ENCODE results near the gene KIR3DL1. TPM values are rescaled to one million over a fixed set of nuclear protein-coding genes. Genes with fewer than 3 reads are reported as not detected.
"Not testable (repeated sequence)": the region's sequence is repeated elsewhere in the genome, so short reads cannot be mapped to it uniquely, and the experiment has no call there.

The KIR3DL1 gene
- total RNA-seq, 1 experiment from 2014 or later: not detected

DNA sequence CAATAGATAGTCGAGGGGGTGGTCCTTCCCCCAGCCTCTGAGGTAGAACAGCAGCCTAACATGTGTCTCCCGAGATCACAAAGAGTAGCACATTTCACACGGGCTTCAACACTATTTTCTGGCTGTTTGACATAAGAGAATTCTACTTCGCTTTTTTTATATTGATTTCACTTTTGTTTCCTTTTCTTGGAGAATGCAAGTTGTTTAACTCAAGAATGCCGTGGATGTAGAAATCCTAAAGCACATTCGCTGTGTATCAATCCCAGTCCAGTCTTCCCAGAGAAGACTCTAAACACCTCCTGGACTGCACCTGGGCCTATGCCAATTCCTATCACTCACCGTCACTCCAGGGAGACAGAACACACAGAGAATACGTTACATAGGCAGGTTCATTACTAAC, 11.8 kb downstream of the KIR3DL1 start:
- not testable (repeated sequence) for DNase-seq; H3K4me1 ChIP-seq (ENCODE audit: low read length)

DNA sequence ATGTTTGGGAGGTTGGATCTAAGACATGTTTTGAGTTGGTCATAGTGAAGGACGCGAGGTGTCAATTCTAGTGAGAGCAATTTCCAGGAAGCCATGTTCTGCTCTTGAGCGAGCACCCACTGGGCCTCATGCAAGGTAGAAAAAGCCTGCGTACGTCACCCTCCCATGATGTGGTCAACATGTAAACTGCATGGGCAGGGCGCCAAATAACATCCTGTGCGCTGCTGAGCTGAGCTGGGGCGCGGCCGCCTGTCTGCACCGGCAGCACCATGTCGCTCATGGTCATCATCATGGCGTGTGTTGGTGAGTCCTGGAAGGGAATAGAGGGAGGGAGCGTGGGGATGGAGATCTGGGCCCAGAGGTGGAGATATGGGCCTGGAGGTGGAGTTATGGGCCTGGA, 16.2 kb downstream of the KIR3DL1 start, which contains the start of gene KIR2DS4:
Gene KIR2DS4, plus strand, starts transcription at position 181 of the 400 bp plus-strand sequence.
- H4K20me1 ChIP-seq (ENCODE audit: insufficient read depth, low read depth, low read length); H3K79me2 ChIP-seq (ENCODE audit: low read length); H3K36me3 ChIP-seq (ENCODE audit: insufficient read depth, low read length); H3K9me3 ChIP-seq (ENCODE audit: low read length); DNase-seq; H3K4me1 ChIP-seq (ENCODE audit: low read length); H3K27me3 ChIP-seq (ENCODE audit: low read length); H3K4me3 ChIP-seq (ENCODE audit: low read length); H3K4me2 ChIP-seq (ENCODE audit: low read depth, low read length, poor library complexity, severe bottlenecking); H3K9ac ChIP-seq (ENCODE audit: low read length); H3K27ac ChIP-seq (ENCODE audit: low read length); H3K9me2 ChIP-seq (replicated peaks; ENCODE audit: insufficient read depth, low read length); H2AFZ ChIP-seq (ENCODE audit: low read length): not testable (repeated sequence)

More for the DNA sequence above, 11.8 kb downstream of the KIR3DL1 start:
- not testable (repeated sequence) for H4K20me1 ChIP-seq (ENCODE audit: insufficient read depth, low read depth, low read length); H3K9me2 ChIP-seq (replicated peaks; ENCODE audit: insufficient read depth, low read length); H3K79me2 ChIP-seq (ENCODE audit: low read length); H3K27ac ChIP-seq (ENCODE audit: low read length); H3K4me3 ChIP-seq (ENCODE audit: low read length); H3K9ac ChIP-seq (ENCODE audit: low read length); H2AFZ ChIP-seq (ENCODE audit: low read length); H3K9me3 ChIP-seq (ENCODE audit: low read length); H3K4me2 ChIP-seq (ENCODE audit: low read depth, low read length, poor library complexity, severe bottlenecking); H3K27me3 ChIP-seq (ENCODE audit: low read length); H3K36me3 ChIP-seq (ENCODE audit: insufficient read depth, low read length)

DNA sequence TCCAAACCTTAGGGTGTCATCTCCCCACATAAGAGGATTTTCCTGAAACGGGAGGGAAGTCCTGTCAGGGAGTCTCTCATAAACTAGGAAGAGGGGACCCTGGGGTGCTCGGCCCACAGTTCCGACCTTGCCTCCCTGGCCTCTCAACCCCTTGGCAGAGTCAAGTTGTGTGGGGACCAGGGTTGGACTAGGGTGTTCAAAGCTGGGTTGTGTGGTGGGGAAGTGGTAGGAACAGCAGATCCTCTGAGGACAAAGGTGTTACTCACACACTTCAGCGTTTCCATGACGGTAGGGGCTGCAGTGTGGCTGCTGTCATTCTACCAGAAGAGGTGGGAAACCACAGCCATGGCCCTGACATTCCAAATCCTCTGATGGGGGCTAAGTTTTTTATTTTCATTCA, 18.9 kb downstream of the KIR3DL1 start:
- not testable (repeated sequence) for DNase-seq; H3K4me1 ChIP-seq (ENCODE audit: low read length); H3K4me2 ChIP-seq (ENCODE audit: low read depth, low read length, poor library complexity, severe bottlenecking); H3K36me3 ChIP-seq (ENCODE audit: insufficient read depth, low read length); H3K9ac ChIP-seq (ENCODE audit: low read length); H3K9me3 ChIP-seq (ENCODE audit: low read length); H2AFZ ChIP-seq (ENCODE audit: low read length); H3K4me3 ChIP-seq (ENCODE audit: low read length); H3K79me2 ChIP-seq (ENCODE audit: low read length); H4K20me1 ChIP-seq (ENCODE audit: insufficient read depth, low read depth, low read length); H3K9me2 ChIP-seq (replicated peaks; ENCODE audit: insufficient read depth, low read length); H3K27ac ChIP-seq (ENCODE audit: low read length); H3K27me3 ChIP-seq (ENCODE audit: low read length)

DNA sequence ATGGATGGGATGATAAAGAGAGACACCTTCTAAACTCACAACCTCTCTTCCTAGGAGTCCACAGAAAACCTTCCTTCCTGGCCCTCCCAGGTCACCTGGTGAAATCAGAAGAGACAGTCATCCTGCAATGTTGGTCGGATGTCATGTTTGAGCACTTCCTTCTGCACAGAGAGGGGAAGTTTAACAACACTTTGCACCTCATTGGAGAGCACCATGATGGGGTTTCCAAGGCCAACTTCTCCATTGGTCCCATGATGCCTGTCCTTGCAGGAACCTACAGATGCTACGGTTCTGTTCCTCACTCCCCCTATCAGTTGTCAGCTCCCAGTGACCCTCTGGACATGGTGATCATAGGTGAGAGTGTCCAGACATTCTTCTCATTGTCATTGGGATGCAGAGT, 21.3 kb downstream of the KIR3DL1 start:
- H3K4me2 ChIP-seq (ENCODE audit: low read depth, low read length, poor library complexity, severe bottlenecking): not testable (repeated sequence)

DNA sequence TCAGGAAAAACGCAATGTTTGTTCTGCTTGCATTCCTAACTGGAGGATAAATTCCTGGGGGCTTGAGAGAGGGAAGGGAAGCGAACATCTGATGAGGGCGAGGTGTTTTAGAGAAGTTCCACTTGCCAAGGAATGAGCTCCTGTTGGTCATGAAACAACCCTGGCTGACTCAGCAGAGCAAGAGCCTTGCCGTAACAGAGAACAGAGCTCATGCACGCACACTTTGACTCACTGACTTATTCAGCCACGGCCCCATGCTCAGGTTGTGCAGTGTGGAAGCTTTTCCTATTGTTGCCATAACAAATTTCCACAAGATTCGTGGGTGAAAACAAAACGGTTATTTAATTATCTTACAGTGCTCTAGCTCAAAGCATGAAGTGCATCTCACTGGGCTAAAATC, 26.9 kb downstream of the KIR3DL1 start:
- H3K27ac ChIP-seq (ENCODE audit: low read length); H3K9me2 ChIP-seq (replicated peaks; ENCODE audit: insufficient read depth, low read length); DNase-seq; H4K20me1 ChIP-seq (ENCODE audit: insufficient read depth, low read depth, low read length); H3K4me2 ChIP-seq (ENCODE audit: low read depth, low read length, poor library complexity, severe bottlenecking); H3K79me2 ChIP-seq (ENCODE audit: low read length); H3K4me3 ChIP-seq (ENCODE audit: low read length); H3K36me3 ChIP-seq (ENCODE audit: insufficient read depth, low read length); H3K27me3 ChIP-seq (ENCODE audit: low read length); H3K9ac ChIP-seq (ENCODE audit: low read length); H3K4me1 ChIP-seq (ENCODE audit: low read length); H3K9me3 ChIP-seq (ENCODE audit: low read length); H2AFZ ChIP-seq (ENCODE audit: low read length): not testable (repeated sequence)

More for the DNA sequence above, 21.3 kb downstream of the KIR3DL1 start:
- H3K4me3 ChIP-seq (ENCODE audit: low read length); H3K9me3 ChIP-seq (ENCODE audit: low read length); DNase-seq; H3K4me1 ChIP-seq (ENCODE audit: low read length); H3K27me3 ChIP-seq (ENCODE audit: low read length); H3K9me2 ChIP-seq (replicated peaks; ENCODE audit: insufficient read depth, low read length); H3K27ac ChIP-seq (ENCODE audit: low read length); H2AFZ ChIP-seq (ENCODE audit: low read length); H3K79me2 ChIP-seq (ENCODE audit: low read length); H3K9ac ChIP-seq (ENCODE audit: low read length); H3K36me3 ChIP-seq (ENCODE audit: insufficient read depth, low read length); H4K20me1 ChIP-seq (ENCODE audit: insufficient read depth, low read depth, low read length): not testable (repeated sequence)

DNA sequence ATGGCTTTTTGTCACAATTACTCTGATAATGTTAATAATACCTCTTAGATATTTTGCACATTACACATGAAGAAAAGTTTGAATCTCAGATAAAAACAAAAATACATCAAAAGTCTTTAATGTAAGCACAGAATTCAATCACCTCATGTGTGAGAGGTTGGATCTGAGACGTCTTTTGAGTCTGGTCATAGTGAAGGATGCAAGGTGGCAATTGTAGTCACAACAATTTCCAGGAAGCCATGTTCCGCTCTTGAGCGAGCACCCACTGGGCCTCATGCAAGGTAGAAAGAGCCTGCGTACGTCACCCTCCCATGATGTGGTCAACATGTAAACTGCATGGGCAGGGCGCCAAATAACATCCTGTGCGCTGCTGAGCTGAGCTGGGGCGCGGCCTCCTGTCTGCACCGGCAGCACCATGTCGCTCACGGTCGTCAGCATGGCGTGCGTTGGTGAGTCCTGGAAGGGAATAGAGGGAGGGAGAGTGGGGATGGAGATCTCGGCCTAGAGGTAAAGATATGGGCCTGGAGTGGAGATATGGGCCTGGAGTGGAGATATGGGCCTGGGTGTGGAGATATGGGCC, 33.9 kb downstream of the KIR3DL1 start, which contains the start of gene KIR3DL2:
Gene KIR3DL2, plus strand, starts transcription at position 383 of the 580 bp plus-strand sequence. Its CDS starts 33 bp downstream, at position 416.
- H3K4me2 ChIP-seq (ENCODE audit: low read depth, low read length, poor library complexity, severe bottlenecking); H3K79me2 ChIP-seq (ENCODE audit: low read length); H4K20me1 ChIP-seq (ENCODE audit: insufficient read depth, low read depth, low read length); H3K27ac ChIP-seq (ENCODE audit: low read length); H3K9me3 ChIP-seq (ENCODE audit: low read length); H3K9me2 ChIP-seq (replicated peaks; ENCODE audit: insufficient read depth, low read length); H3K36me3 ChIP-seq (ENCODE audit: insufficient read depth, low read length); H3K9ac ChIP-seq (ENCODE audit: low read length); H2AFZ ChIP-seq (ENCODE audit: low read length); H3K27me3 ChIP-seq (ENCODE audit: low read length); H3K4me1 ChIP-seq (ENCODE audit: low read length); DNase-seq; H3K4me3 ChIP-seq (ENCODE audit: low read length): not testable (repeated sequence)

DNA sequence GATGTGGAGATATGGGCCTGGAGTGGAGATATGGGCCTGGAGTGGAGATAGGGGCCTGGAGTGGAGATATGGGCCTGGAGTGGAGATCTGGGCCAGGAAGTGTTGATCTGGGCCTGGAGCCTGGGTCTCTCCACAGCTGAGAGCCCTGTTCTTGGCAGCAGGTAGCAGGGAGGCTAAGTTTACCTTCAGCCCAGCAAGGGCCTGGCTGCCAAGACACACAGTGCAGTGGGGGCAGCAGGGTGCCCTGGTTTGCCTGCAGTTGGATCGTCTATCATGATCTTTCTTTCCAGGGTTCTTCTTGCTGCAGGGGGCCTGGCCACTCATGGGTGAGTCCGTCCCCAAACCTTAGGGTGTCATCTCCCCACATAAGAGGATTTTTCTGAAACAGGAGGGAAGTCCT, 34.7 kb downstream of the KIR3DL1 start:
- H3K27ac ChIP-seq (ENCODE audit: low read length): no peak overlapping the region
- no peak overlapping the region for H2AFZ ChIP-seq (ENCODE audit: low read length)

DNA sequence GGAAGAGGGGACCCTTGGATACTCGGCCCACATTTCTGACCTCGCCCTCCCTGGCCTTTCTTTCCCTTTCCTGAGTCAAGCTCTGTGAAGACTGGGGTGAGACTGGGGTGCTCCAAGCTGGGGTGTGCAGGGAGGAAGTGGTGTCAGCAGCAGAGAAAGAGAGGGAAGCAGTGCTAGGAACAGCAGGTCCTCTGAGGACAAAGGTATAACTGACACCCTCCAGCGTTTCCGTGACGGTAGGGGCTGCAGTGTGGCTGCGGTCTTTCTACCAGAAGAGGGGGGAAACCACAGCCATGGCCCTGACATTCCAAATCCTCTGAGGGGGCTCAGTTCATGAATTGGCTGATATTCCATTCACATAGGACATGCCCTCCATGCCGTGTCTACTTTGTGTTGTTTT, 35.1 kb downstream of the KIR3DL1 start:
- no peaks in the 10 kb centered on the region for H3K9me2 ChIP-seq (replicated peaks; ENCODE audit: insufficient read depth, low read length)
- no peak overlapping the region for H3K4me2 ChIP-seq (ENCODE audit: low read depth, low read length, poor library complexity, severe bottlenecking)
- no peak overlapping the region for H2AFZ ChIP-seq (ENCODE audit: low read length)
- no peak for DNase-seq
- no peaks in the 10 kb centered on the region for H3K27me3 ChIP-seq (ENCODE audit: low read length)
- no peaks in the 10 kb centered on the region for H3K4me1 ChIP-seq (ENCODE audit: low read length)
- H4K20me1 ChIP-seq (ENCODE audit: insufficient read depth, low read depth, low read length): no peaks in the 10 kb centered on the region
- no peak overlapping the region for H3K4me3 ChIP-seq (ENCODE audit: low read length)
- H3K27ac ChIP-seq (ENCODE audit: low read length): no peak overlapping the region
- H3K36me3 ChIP-seq (ENCODE audit: insufficient read depth, low read length): no peaks in the 10 kb centered on the region
- H3K79me2 ChIP-seq (ENCODE audit: low read length): no peaks in the 10 kb centered on the region
- H3K9me3 ChIP-seq (ENCODE audit: low read length): no peaks in the 10 kb centered on the region
- no peak overlapping the region for H3K9ac ChIP-seq (ENCODE audit: low read length)

More for the DNA sequence above, 34.7 kb downstream of the KIR3DL1 start:
- Histone ChIP-seq H3K79me2 (ENCODE audit: low read length) (no peaks in the 10 kb centered on the region), H3K9me3 (ENCODE audit: low read length) (no peaks in the 10 kb centered on the region), H3K4me2 (ENCODE audit: low read depth, low read length, poor library complexity, severe bottlenecking) (no peak overlapping the region), H3K36me3 (ENCODE audit: insufficient read depth, low read length) (no peaks in the 10 kb centered on the region), H3K27me3 (ENCODE audit: low read length) (no peaks in the 10 kb centered on the region), H3K4me3 (ENCODE audit: low read length) (no peak overlapping the region), H3K4me1 (ENCODE audit: low read length) (no peaks in the 10 kb centered on the region), H4K20me1 (ENCODE audit: insufficient read depth, low read depth, low read length) (no peaks in the 10 kb centered on the region), H3K9ac (ENCODE audit: low read length) (no peak overlapping the region), H3K9me2 (replicated peaks; ENCODE audit: insufficient read depth, low read length) (no peaks in the 10 kb centered on the region)
- no peak for DNase-seq

DNA sequence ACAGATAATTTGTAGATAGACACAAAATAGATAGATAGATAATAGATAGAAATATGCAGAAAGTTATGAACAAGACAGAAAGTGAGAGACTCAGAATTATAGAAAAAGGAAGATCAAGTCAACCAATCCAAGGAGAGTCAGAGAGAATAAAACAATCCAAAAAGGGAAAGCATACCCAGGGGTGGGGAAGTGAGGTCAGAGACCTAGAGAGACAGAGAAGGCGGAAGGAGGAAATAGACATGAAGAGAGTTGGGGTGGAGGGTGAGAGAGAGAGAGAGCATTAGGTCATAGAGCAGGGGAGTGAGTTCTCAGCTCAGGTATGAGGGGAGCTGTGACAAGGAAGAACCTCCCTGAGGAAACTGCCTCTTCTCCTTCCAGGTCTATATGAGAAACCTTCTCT, 39.0 kb downstream of the KIR3DL1 start:
- H3K9me3 ChIP-seq (ENCODE audit: low read length); H3K79me2 ChIP-seq (ENCODE audit: low read length); H3K9ac ChIP-seq (ENCODE audit: low read length); DNase-seq; H2AFZ ChIP-seq (ENCODE audit: low read length); H3K4me2 ChIP-seq (ENCODE audit: low read depth, low read length, poor library complexity, severe bottlenecking); H3K4me1 ChIP-seq (ENCODE audit: low read length); H3K27ac ChIP-seq (ENCODE audit: low read length); H3K9me2 ChIP-seq (replicated peaks; ENCODE audit: insufficient read depth, low read length); H3K27me3 ChIP-seq (ENCODE audit: low read length); H3K36me3 ChIP-seq (ENCODE audit: insufficient read depth, low read length); H4K20me1 ChIP-seq (ENCODE audit: insufficient read depth, low read depth, low read length); H3K4me3 ChIP-seq (ENCODE audit: low read length): not testable (repeated sequence)

Measured in Karpas-422 (cell line).